HG03108 (cell line): ENCODE data around the gene GPR15.

Experiments
- ATAC-seq: cut with Tn5 transposase; IDR thresholded peaks from one replicate; pipeline ENCODE4 v1.9.1; 2021; ENCODE audit warnings: moderate library complexity; ENCODE audit not compliant: unreplicated experiment

GPR15 gene

GRCh38 chr3:98582042-98582441 is 50.3 kb downstream of the GPR15 start:
- no peak for ATAC-seq

GRCh38 chr3:98583766-98584165 is 52.0 kb downstream of the GPR15 start:
- no peak for ATAC-seq
